ENCODE results near the gene MANBA. TPM values are rescaled to one million over a fixed set of nuclear protein-coding genes. Genes with fewer than 3 reads are reported as not detected.

MANBA gene
- total RNA-seq, 1 experiment from 2014 or later = 4.0 TPM

GRCh38 chr4:102759831-102760644 is 730 bp downstream of the MANBA start:
- BruUV-seq (replicated peaks) = no TSS peak
- Histone ChIP-seq H3K9me3 (ENCODE audit: low read depth, low read length, poor library complexity, severe bottlenecking) (no peaks in the 10 kb centered on the region), H3K27ac (ENCODE audit: low read depth, low read length, poor library complexity, severe bottlenecking) (no peak overlapping the region), H3K4me1 (ENCODE audit: insufficient read depth, low read length, poor library complexity, severe bottlenecking) (peaks cover 6% of the 10 kb centered on the region), H3K36me3 (ENCODE audit: insufficient read depth, low read length, poor library complexity, severe bottlenecking) (no peaks in the 10 kb centered on the region), H3K27me3 (replicated peaks; ENCODE audit: insufficient read depth, low read depth, low read length, poor library complexity) (no peaks in the 10 kb centered on the region), H3K4me3 (ENCODE audit: low read depth, low read length, poor library complexity, severe bottlenecking) (peak overlapping the region; percentile 73)
- ChIA-PET POLR2A (ENCODE audit: low non-redundant PET) (no interaction called here), CTCF (no interaction called here)
- intact Hi-C loops (cut with micrococcal nuclease; ENCODE audit: unreplicated experiment) = loop anchor here (10.0 kb wide), 1 partner anchor 135 kb away; no protein-coding TSS in a partner anchor
- peak; percentile 49 for DNase-seq (ENCODE audit: low spot score)
- no peak for TF ChIP-seq EZH2 (IDR thresholded peaks at IDR 0.05; ENCODE audit: borderline replicate concordance, low read depth, low read length, poor library complexity, severe bottlenecking)
- no peak for TF ChIP-seq CTCF (conservative IDR thresholded peaks at IDR 0.05; ENCODE audit: low read depth, low read length)

- no peak overlapping the region for H3K27ac ChIP-seq (ENCODE audit: low read depth, low read length, poor library complexity, severe bottlenecking)
- POLR2A ChIA-PET (ENCODE audit: low non-redundant PET) = no interaction called here
- no peaks in the 10 kb centered on the region for H3K9me3 ChIP-seq (ENCODE audit: low read depth, low read length, poor library complexity, severe bottlenecking)
- H3K4me3 ChIP-seq (ENCODE audit: low read depth, low read length, poor library complexity, severe bottlenecking) = no peak overlapping the region
- peaks cover 6% of the 10 kb centered on the region for H3K4me1 ChIP-seq (ENCODE audit: insufficient read depth, low read length, poor library complexity, severe bottlenecking)
- TF ChIP-seq EZH2 (IDR thresholded peaks at IDR 0.05; ENCODE audit: borderline replicate concordance, low read depth, low read length, poor library complexity, severe bottlenecking) = no peak
- TF ChIP-seq CTCF (conservative IDR thresholded peaks at IDR 0.05; ENCODE audit: low read depth, low read length) = no peak
- intact Hi-C loops (cut with micrococcal nuclease; ENCODE audit: unreplicated experiment) = no loop called here
- CTCF ChIA-PET = no interaction called here
- BruUV-seq (replicated peaks) = no TSS peak
- no peaks in the 10 kb centered on the region for H3K27me3 ChIP-seq (replicated peaks; ENCODE audit: insufficient read depth, low read depth, low read length, poor library complexity)
- H3K36me3 ChIP-seq (ENCODE audit: insufficient read depth, low read length, poor library complexity, severe bottlenecking) = no peaks in the 10 kb centered on the region
- no peak for DNase-seq (ENCODE audit: low spot score)
Observed at GRCh38 chr4:102758241-102759160, 2.3 kb downstream of the MANBA start.

GRCh38 chr4:102757681-102758080 is 3.1 kb downstream of the MANBA start:
- peaks cover 6% of the 10 kb centered on the region for H3K4me1 ChIP-seq (ENCODE audit: insufficient read depth, low read length, poor library complexity, severe bottlenecking)
- no peaks in the 10 kb centered on the region for H3K27me3 ChIP-seq (replicated peaks; ENCODE audit: insufficient read depth, low read depth, low read length, poor library complexity)
- DNase-seq (ENCODE audit: low spot score) = no peak
- POLR2A ChIA-PET (ENCODE audit: low non-redundant PET) = no interaction called here
- TF ChIP-seq EZH2 (IDR thresholded peaks at IDR 0.05; ENCODE audit: borderline replicate concordance, low read depth, low read length, poor library complexity, severe bottlenecking) (no peak), CTCF (conservative IDR thresholded peaks at IDR 0.05; ENCODE audit: low read depth, low read length) (no peak)
- CTCF ChIA-PET = no interaction called here
- no peaks in the 10 kb centered on the region for H3K36me3 ChIP-seq (ENCODE audit: insufficient read depth, low read length, poor library complexity, severe bottlenecking)
- intact Hi-C loops (cut with micrococcal nuclease; ENCODE audit: unreplicated experiment) = no loop called here
- no peaks in the 10 kb centered on the region for H3K9me3 ChIP-seq (ENCODE audit: low read depth, low read length, poor library complexity, severe bottlenecking)
- no TSS peak for BruUV-seq (replicated peaks)
- no peak overlapping the region for H3K27ac ChIP-seq (ENCODE audit: low read depth, low read length, poor library complexity, severe bottlenecking)
- H3K4me3 ChIP-seq (ENCODE audit: low read depth, low read length, poor library complexity, severe bottlenecking) = no peak overlapping the region
